ENCODE results near the gene CSH2. TPM values are rescaled to one million over a fixed set of nuclear protein-coding genes. Genes with fewer than 3 reads are reported as not detected.
"Not testable (repeated sequence)": the region's sequence is repeated elsewhere in the genome, so short reads cannot be mapped to it uniquely, and the experiment has no call there.

CSH2 gene
- total RNA-seq, 2 experiments from 2014 or later: not detected

DNA sequence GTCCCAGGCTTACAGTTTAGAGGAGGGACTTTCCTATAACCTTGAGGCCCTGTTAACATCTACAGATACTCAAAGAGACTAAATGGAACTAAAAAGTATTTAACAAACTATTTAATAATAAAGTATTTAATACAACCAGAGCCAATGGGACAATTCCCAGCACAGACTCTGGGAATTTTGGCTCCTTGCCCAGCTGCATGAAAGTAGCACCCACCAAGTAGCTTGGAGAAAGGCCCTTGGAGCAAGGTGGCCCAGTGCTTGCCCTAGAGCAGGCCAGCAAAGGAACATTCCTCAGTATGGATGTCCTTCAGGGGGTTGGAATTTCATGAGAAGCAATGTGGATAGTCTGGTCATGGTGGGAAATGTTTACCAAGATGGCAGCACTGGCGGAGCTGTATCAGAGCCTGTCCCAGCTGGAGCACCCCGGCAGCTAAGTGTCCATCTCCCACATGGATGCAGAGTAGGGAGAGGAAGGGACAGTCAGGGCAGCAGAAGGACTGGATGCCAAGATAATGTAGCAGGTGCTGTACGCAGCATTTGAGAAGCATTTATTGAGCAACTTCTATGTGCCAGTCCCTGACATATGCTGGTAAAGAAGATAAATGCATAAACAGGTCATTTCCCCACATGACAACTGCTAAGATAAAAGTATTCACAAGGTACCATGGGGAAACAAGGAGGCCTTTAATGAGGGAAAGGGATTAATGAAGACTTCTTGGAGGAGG, 25.8 kb downstream of the CSH2 start:
- H3K9me3 Mint-ChIP-seq: no peaks in the 10 kb centered on the region
- DNase-seq (no peak), ATAC-seq (ENCODE audit: poor library complexity) (no peak)
- H3K27me3 ChIP-seq (ENCODE audit: control insufficient read depth in 1 of 2, insufficient read depth in 2 of 2, low read length in 2 of 2): no peaks in the 10 kb centered on the region
- intact Hi-C loops (cut with DNase I, micrococcal nuclease): loop anchor here (10.0 kb wide), 2 partner anchors 223 to 297 kb away; partner anchors contain the start of gene MAP3K3 (in 1 of the 2)
- H3K4me3 Mint-ChIP-seq: peak overlapping the region; percentile 58
- TF ChIP-seq, protein P1, sequence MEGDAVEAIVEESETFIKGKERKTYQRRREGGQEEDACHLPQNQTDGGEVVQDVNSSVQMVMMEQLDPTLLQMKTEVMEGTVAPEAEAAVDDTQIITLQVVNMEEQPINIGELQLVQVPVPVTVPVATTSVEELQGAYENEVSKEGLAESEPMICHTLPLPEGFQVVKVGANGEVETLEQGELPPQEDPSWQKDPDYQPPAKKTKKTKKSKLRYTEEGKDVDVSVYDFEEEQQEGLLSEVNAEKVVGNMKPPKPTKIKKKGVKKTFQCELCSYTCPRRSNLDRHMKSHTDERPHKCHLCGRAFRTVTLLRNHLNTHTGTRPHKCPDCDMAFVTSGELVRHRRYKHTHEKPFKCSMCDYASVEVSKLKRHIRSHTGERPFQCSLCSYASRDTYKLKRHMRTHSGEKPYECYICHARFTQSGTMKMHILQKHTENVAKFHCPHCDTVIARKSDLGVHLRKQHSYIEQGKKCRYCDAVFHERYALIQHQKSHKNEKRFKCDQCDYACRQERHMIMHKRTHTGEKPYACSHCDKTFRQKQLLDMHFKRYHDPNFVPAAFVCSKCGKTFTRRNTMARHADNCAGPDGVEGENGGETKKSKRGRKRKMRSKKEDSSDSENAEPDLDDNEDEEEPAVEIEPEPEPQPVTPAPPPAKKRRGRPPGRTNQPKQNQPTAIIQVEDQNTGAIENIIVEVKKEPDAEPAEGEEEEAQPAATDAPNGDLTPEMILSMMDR (IDR thresholded peaks at IDR 0.05): no peak
- H3K27ac ChIP-seq (ENCODE audit: low read depth in 1 of 2, low read length in 2 of 2): no peak overlapping the region
- H3K27ac Mint-ChIP-seq: peak overlapping the region; percentile 55
- H3K36me3 Mint-ChIP-seq (ENCODE audit: low read depth): no peaks in the 10 kb centered on the region
- no peak overlapping the region for H3K4me3 ChIP-seq (ENCODE audit: low read length)
- H3K27me3 Mint-ChIP-seq: no peaks in the 10 kb centered on the region
- ChIA-PET CTCF (interaction anchor here (1.2 to 2.0 kb wide), 6 partner anchors 9 to 422 kb away, joined by 3 to 7 read pairs (median 4); no protein-coding TSS in a partner anchor), POLR2A (interaction anchor here (1.4 to 1.8 kb wide), 6 partner anchors 8 to 152 kb away, joined by 3 to 14 read pairs (median 6); partner anchors contain the start of genes CCDC47 and DDX42)
- peaks cover 30% of the 10 kb centered on the region for H3K4me1 ChIP-seq (ENCODE audit: insufficient read depth, low read length)
- H3K4me1 Mint-ChIP-seq (ENCODE audit: low read depth): peaks cover 30% of the 10 kb centered on the region
- H3K9me3 ChIP-seq (ENCODE audit: control insufficient read depth in 1 of 2, insufficient read depth in 1 of 2, low read length in 2 of 2): peaks cover 0 to 12% of the 10 kb centered on the region in 2 experiments
- no peaks in the 10 kb centered on the region for H3K36me3 ChIP-seq (ENCODE audit: insufficient read depth, low read length)

DNA sequence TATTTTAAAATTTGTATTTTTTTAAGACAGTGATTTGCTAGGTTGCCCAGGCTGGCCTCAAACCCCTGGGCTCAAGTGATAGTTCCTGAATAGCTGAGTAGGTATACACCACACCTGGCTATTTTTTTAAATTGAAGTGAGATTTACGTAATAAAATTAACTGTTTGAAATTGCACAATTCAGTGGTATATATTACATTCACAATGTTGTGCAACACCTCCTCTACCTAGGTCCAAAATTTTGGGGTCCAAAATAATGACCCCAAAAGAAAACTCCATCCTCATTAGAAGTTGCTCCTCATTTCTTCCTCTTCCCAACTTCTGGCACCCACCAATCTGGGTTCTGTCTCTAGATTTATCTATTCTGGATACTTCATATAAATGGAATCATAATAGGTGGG, 28.0 kb downstream of the CSH2 start:
- no peaks in the 10 kb centered on the region for H3K36me3 Mint-ChIP-seq (ENCODE audit: low read depth)
- peak overlapping the region; percentile 8 for H3K27ac Mint-ChIP-seq
- TF ChIP-seq, protein P1 (IDR thresholded peaks at IDR 0.05): no peak

DNA sequence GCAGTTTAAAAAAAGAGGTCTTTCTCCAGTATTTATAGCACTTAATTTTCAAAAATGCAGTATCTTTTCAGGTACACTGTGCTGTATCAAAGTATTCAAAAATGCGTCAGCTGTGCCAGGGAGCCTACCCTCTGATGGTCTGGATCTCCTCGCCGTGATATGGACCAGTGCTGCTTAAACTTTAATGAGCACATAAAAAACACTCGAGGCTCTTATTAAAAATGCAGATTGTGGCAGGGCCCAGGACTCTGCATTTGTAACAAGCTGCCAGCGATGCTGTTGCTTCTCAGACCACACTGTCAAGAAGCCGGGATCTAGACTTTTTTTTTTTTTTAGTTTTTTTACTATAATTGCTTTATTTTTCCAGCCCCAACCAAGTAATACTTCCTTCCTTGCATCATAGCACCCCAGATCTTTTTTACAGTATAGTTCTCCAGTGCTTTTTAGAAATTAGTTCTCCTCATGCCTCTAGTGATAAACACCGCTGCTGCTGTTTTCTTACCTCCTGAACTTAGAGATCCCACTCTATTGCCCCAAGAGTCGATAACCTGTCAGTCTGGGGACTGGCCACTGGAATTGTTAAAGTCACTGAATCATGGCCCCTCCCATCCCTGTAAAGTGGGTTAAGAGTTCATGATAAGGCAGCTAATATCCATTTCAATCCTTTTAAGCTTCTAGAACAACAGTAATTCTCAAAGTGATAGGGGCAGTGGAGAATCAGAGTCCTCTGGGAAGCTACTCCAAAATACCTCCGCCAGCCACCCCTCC, 29.4 kb downstream of the CSH2 start:
- H3K36me3 Mint-ChIP-seq (ENCODE audit: low read depth): no peaks in the 10 kb centered on the region
- Histone ChIP-seq H3K9me3 (ENCODE audit: control insufficient read depth in 1 of 2, insufficient read depth in 1 of 2, low read length in 2 of 2) (peaks cover 0 to 5% of the 10 kb centered on the region in 2 experiments), H3K27ac (ENCODE audit: low read depth in 1 of 2, low read length in 2 of 2) (peak overlapping the region; percentile 85 to 86), H3K27me3 (ENCODE audit: control insufficient read depth in 1 of 2, insufficient read depth in 2 of 2, low read length in 2 of 2) (no peaks in the 10 kb centered on the region), H3K4me1 (ENCODE audit: insufficient read depth, low read length) (peaks cover 57% of the 10 kb centered on the region), H3K36me3 (ENCODE audit: insufficient read depth, low read length) (no peaks in the 10 kb centered on the region), H3K4me3 (ENCODE audit: low read length) (peak overlapping the region; percentile 85)
- DNase-seq: no peak
- POLR2A ChIA-PET: interaction anchor here (0.6 to 6.3 kb wide), 13 partner anchors 13 to 661 kb away, joined by 3 to 86 read pairs (median 9); partner anchors contain the start of genes CCDC47, DDX42, DDX5 and FTSJ3
- TF ChIP-seq, protein P1 (IDR thresholded peaks at IDR 0.05): no peak
- H3K27ac Mint-ChIP-seq: peak overlapping the region; percentile 91
- no peaks in the 10 kb centered on the region for H3K27me3 Mint-ChIP-seq
- CTCF ChIA-PET: interaction anchor here (0.7 to 0.9 kb wide), 2 partner anchors 17 to 457 kb away, joined by 3 read pairs; partner anchors contain the start of gene PSMC5
- H3K4me1 Mint-ChIP-seq (ENCODE audit: low read depth): peaks cover 49% of the 10 kb centered on the region
- peak overlapping the region; percentile 93 for H3K4me3 Mint-ChIP-seq
- H3K9me3 Mint-ChIP-seq: no peaks in the 10 kb centered on the region
- ATAC-seq (ENCODE audit: poor library complexity): no peak
- intact Hi-C loops (cut with DNase I, micrococcal nuclease): loop anchor here (1.0 to 10.0 kb wide), 11 partner anchors 17 to 663 kb away; partner anchors contain the start of genes CCDC47 (in 2 of the 2), FTSJ3 (in 2 of the 2), MAP3K3 (in 2 of the 2) and PSMC5 (in 2 of the 2)

More for the DNA sequence above, 28.0 kb downstream of the CSH2 start:
- H3K9me3 Mint-ChIP-seq: no peaks in the 10 kb centered on the region
- DNase-seq (no peak), ATAC-seq (ENCODE audit: poor library complexity) (no peak)
- Histone ChIP-seq H3K27me3 (ENCODE audit: control insufficient read depth in 1 of 2, insufficient read depth in 2 of 2, low read length in 2 of 2) (no peaks in the 10 kb centered on the region), H3K36me3 (ENCODE audit: insufficient read depth, low read length) (no peaks in the 10 kb centered on the region), H3K9me3 (ENCODE audit: control insufficient read depth in 1 of 2, insufficient read depth in 1 of 2, low read length in 2 of 2) (peaks cover 0 to 12% of the 10 kb centered on the region in 2 experiments), H3K27ac (ENCODE audit: low read depth in 1 of 2, low read length in 2 of 2) (no peak overlapping the region), H3K4me3 (ENCODE audit: low read length) (no peak overlapping the region), H3K4me1 (ENCODE audit: insufficient read depth, low read length) (peaks cover 46% of the 10 kb centered on the region)
- intact Hi-C loops (cut with DNase I, micrococcal nuclease): loop anchor here (10.0 kb wide), 2 partner anchors 221 to 299 kb away; partner anchors contain the start of gene MAP3K3 (in 1 of the 2)
- ChIA-PET POLR2A (no interaction called here), CTCF (no interaction called here)
- peak overlapping the region; percentile 50 for H3K4me3 Mint-ChIP-seq
- H3K4me1 Mint-ChIP-seq (ENCODE audit: low read depth): peaks cover 41% of the 10 kb centered on the region
- H3K27me3 Mint-ChIP-seq: no peaks in the 10 kb centered on the region

DNA sequence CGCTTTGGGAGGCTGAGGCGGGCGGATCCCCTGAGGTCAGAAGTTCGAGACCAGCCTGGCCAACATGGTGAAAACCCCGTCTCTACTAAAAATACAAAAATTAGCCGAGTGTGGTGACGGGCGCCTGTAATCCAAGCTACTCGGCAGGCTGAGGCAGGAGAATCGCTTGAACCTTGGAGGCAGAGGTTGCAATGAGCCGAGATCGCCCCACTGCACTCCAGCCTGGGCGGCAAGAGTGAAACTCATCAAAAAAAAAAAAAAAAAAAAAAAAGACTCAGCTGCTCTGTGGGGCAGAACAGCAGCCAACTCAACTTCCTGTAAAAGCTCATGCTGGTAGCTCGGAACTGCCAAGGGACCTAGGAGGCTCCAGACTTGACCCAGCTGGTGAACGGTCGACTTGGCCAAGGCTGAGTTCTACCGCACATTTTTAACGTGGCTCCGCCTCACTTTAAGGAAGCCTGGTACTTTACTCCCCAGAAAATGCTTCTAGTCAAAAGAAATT, 30.0 kb downstream of the CSH2 start:
- not testable (repeated sequence) for H3K9me3 Mint-ChIP-seq; ATAC-seq (ENCODE audit: poor library complexity); H3K9me3 ChIP-seq (ENCODE audit: control insufficient read depth in 1 of 2, insufficient read depth in 1 of 2, low read length in 2 of 2); H3K36me3 Mint-ChIP-seq (ENCODE audit: low read depth); H3K27me3 ChIP-seq (ENCODE audit: control insufficient read depth in 1 of 2, insufficient read depth in 2 of 2, low read length in 2 of 2); H3K36me3 ChIP-seq (ENCODE audit: insufficient read depth, low read length); H3K27me3 Mint-ChIP-seq
- ChIA-PET CTCF (interaction anchor here (0.7 to 0.9 kb wide), 4 partner anchors 17 to 457 kb away, joined by 3 to 4 read pairs (median 3); partner anchors contain the start of gene PSMC5), POLR2A (interaction anchor here (0.6 to 6.3 kb wide), 23 partner anchors 8 to 663 kb away, joined by 3 to 86 read pairs (median 5); partner anchors contain the start of genes CCDC47, CEP95, DDX42 and DDX5)
- H3K4me3 Mint-ChIP-seq: peak overlapping the region; percentile 93
- peak overlapping the region; percentile 91 for H3K27ac Mint-ChIP-seq
- Histone ChIP-seq H3K4me3 (ENCODE audit: low read length) (peak overlapping the region; percentile 85), H3K27ac (ENCODE audit: low read depth in 1 of 2, low read length in 2 of 2) (peak overlapping the region; percentile 85 to 86), H3K4me1 (ENCODE audit: insufficient read depth, low read length) (peaks cover 57% of the 10 kb centered on the region)
- DNase-seq: peak in 6 of 14 experiments; percentile 17 to 74 (median 44)
- intact Hi-C loops (cut with DNase I, micrococcal nuclease): loop anchor here (1.0 to 10.0 kb wide), 11 partner anchors 16 to 664 kb away; partner anchors contain the start of genes CCDC47 (in 2 of the 2), FTSJ3 (in 2 of the 2), MAP3K3 (in 2 of the 2) and PSMC5 (in 2 of the 2)
- peaks cover 51% of the 10 kb centered on the region for H3K4me1 Mint-ChIP-seq (ENCODE audit: low read depth)

Data from CD4-positive, alpha-beta T cell (primary cell).